ENCODE results near the gene SLC2A1.
A peak's percentile ranks its signal among the peaks of the same experiment; 100 is the strongest.

The SLC2A1 gene

GRCh38 chr1:42958488-42959319, at the start of gene SLC2A1:
Gene SLC2A1, minus strand, starts transcription at chr1:42958868. Its CDS starts 217 bp downstream, at chr1:42958651.
- Mint-ChIP-seq H3K27ac (peak within 1 kb of the TSS; percentile 99), H3K27me3 (peaks cover 14% of the 10 kb centered on the region), H3K4me1 (peaks cover 61% of the 10 kb centered on the region), H3K9me3 (no peaks in the 10 kb centered on the region), H3K4me3 (peak within 1 kb of the TSS; percentile 95), H3K36me3 (ENCODE audit: low read depth) (peaks cover 34% of the 10 kb centered on the region)
- DNase-seq: peak; percentile 97
- ATAC-seq: peak; percentile 89

GRCh38 chr1:43007377-43008114, 48.9 kb upstream of the SLC2A1 start:
- ATAC-seq: no peak

GRCh38 chr1:43005460-43006361, 47.0 kb upstream of the SLC2A1 start:
- Mint-ChIP-seq H3K9me3 (no peaks in the 10 kb centered on the region), H3K4me3 (no peak overlapping the region), H3K27me3 (peaks cover 3% of the 10 kb centered on the region), H3K4me1 (no peaks in the 10 kb centered on the region), H3K27ac (no peak overlapping the region), H3K36me3 (ENCODE audit: low read depth) (no peaks in the 10 kb centered on the region)
- DNase-seq: no peak
- ATAC-seq: no peak

More at GRCh38 chr1:43007377-43008114, 48.9 kb upstream of the SLC2A1 start:
- Mint-ChIP-seq H3K27me3 (peaks cover 3% of the 10 kb centered on the region), H3K36me3 (ENCODE audit: low read depth) (no peaks in the 10 kb centered on the region), H3K4me1 (no peaks in the 10 kb centered on the region), H3K9me3 (no peaks in the 10 kb centered on the region), H3K27ac (no peak overlapping the region), H3K4me3 (no peak overlapping the region)
- DNase-seq: no peak

- Mint-ChIP-seq H3K36me3 (ENCODE audit: low read depth) (no peaks in the 10 kb centered on the region), H3K9me3 (no peaks in the 10 kb centered on the region), H3K4me1 (no peaks in the 10 kb centered on the region), H3K27ac (no peak overlapping the region), H3K4me3 (no peak overlapping the region), H3K27me3 (peaks cover 3% of the 10 kb centered on the region)
- ATAC-seq (peak; percentile 69), DNase-seq (no peak)
These were observed 46.2 kb upstream of the SLC2A1 start for GRCh38 chr1:43004587-43005459.

GRCh38 chr1:43002766-43003165, 44.1 kb upstream of the SLC2A1 start:
- H3K36me3 Mint-ChIP-seq (ENCODE audit: low read depth): no peaks in the 10 kb centered on the region
- H3K27me3 Mint-ChIP-seq: peaks cover under 1% of the 10 kb centered on the region
- no peaks in the 10 kb centered on the region for H3K9me3 Mint-ChIP-seq
- no peak for ATAC-seq
- no peak for DNase-seq
- H3K4me3 Mint-ChIP-seq: no peak overlapping the region
- H3K27ac Mint-ChIP-seq: no peak overlapping the region
- peaks cover 6% of the 10 kb centered on the region for H3K4me1 Mint-ChIP-seq

- no peak for DNase-seq
- H3K27me3 Mint-ChIP-seq: no peaks in the 10 kb centered on the region
- no peaks in the 10 kb centered on the region for H3K9me3 Mint-ChIP-seq
- H3K36me3 Mint-ChIP-seq (ENCODE audit: low read depth): no peaks in the 10 kb centered on the region
- no peak overlapping the region for H3K27ac Mint-ChIP-seq
- no peak overlapping the region for H3K4me3 Mint-ChIP-seq
- H3K4me1 Mint-ChIP-seq: peaks cover 6% of the 10 kb centered on the region
- ATAC-seq: no peak
These were observed 43.4 kb upstream of the SLC2A1 start for GRCh38 chr1:43002116-43002515.

GRCh38 chr1:43001434-43001833, 42.8 kb upstream of the SLC2A1 start:
- Mint-ChIP-seq H3K4me1 (peaks cover 6% of the 10 kb centered on the region), H3K36me3 (ENCODE audit: low read depth) (no peaks in the 10 kb centered on the region), H3K27ac (no peak overlapping the region), H3K9me3 (no peaks in the 10 kb centered on the region), H3K4me3 (no peak overlapping the region), H3K27me3 (no peaks in the 10 kb centered on the region)
- no peak for DNase-seq
- no peak for ATAC-seq

GRCh38 chr1:43000271-43000670, 41.6 kb upstream of the SLC2A1 start:
- DNase-seq: no peak
- no peak for ATAC-seq
- Mint-ChIP-seq H3K4me1 (peaks cover 6% of the 10 kb centered on the region), H3K36me3 (ENCODE audit: low read depth) (no peaks in the 10 kb centered on the region), H3K27ac (no peak overlapping the region), H3K27me3 (no peaks in the 10 kb centered on the region), H3K9me3 (no peaks in the 10 kb centered on the region), H3K4me3 (no peak overlapping the region)

GRCh38 chr1:42999308-42999707, 40.6 kb upstream of the SLC2A1 start:
- no peaks in the 10 kb centered on the region for H3K36me3 Mint-ChIP-seq (ENCODE audit: low read depth)
- ATAC-seq (peak; percentile 66), DNase-seq (no peak)
- peaks cover 6% of the 10 kb centered on the region for H3K4me1 Mint-ChIP-seq
- H3K4me3 Mint-ChIP-seq: no peak overlapping the region
- H3K27ac Mint-ChIP-seq: no peak overlapping the region
- H3K9me3 Mint-ChIP-seq: no peaks in the 10 kb centered on the region
- no peaks in the 10 kb centered on the region for H3K27me3 Mint-ChIP-seq

GRCh38 chr1:42998386-42998785, 39.7 kb upstream of the SLC2A1 start:
- no peaks in the 10 kb centered on the region for H3K36me3 Mint-ChIP-seq (ENCODE audit: low read depth)
- no peaks in the 10 kb centered on the region for H3K27me3 Mint-ChIP-seq
- H3K27ac Mint-ChIP-seq: no peak overlapping the region
- no peaks in the 10 kb centered on the region for H3K9me3 Mint-ChIP-seq
- peaks cover 9% of the 10 kb centered on the region for H3K4me1 Mint-ChIP-seq
- no peak overlapping the region for H3K4me3 Mint-ChIP-seq
- DNase-seq (no peak), ATAC-seq (no peak)

- ATAC-seq: no peak
- no peaks in the 10 kb centered on the region for H3K27me3 Mint-ChIP-seq
- H3K27ac Mint-ChIP-seq: no peak overlapping the region
- no peaks in the 10 kb centered on the region for H3K36me3 Mint-ChIP-seq (ENCODE audit: low read depth)
- H3K9me3 Mint-ChIP-seq: no peaks in the 10 kb centered on the region
- no peak overlapping the region for H3K4me3 Mint-ChIP-seq
- no peak for DNase-seq
- peaks cover 9% of the 10 kb centered on the region for H3K4me1 Mint-ChIP-seq
These were observed 37.8 kb upstream of the SLC2A1 start for GRCh38 chr1:42996384-42996970.

GRCh38 chr1:42993502-42994136, 35.0 kb upstream of the SLC2A1 start:
- no peak for ATAC-seq
- no peak for DNase-seq
- Mint-ChIP-seq H3K36me3 (ENCODE audit: low read depth) (peaks cover 5% of the 10 kb centered on the region), H3K4me3 (no peak overlapping the region), H3K27ac (no peak overlapping the region), H3K9me3 (peaks cover 4% of the 10 kb centered on the region), H3K27me3 (no peaks in the 10 kb centered on the region), H3K4me1 (peaks cover 3% of the 10 kb centered on the region)

- Mint-ChIP-seq H3K4me1 (peaks cover 3% of the 10 kb centered on the region), H3K36me3 (ENCODE audit: low read depth) (peaks cover 5% of the 10 kb centered on the region), H3K9me3 (peaks cover 4% of the 10 kb centered on the region), H3K27me3 (no peaks in the 10 kb centered on the region), H3K4me3 (no peak overlapping the region), H3K27ac (no peak overlapping the region)
- DNase-seq (no peak), ATAC-seq (no peak)
These were observed 33.4 kb upstream of the SLC2A1 start for GRCh38 chr1:42992054-42992571.

Data from activated naive CD8-positive, alpha-beta T cell treated with anti-CD3 and anti-CD28 coated beads, Interleukin-2, amount 50 U/mL, for 24 hours (primary cell).